Astrocyte of the spinal cord (primary cell): ENCODE data around the gene CD180.

Source experiments
- DNase-seq: peaks from one replicate; pipeline ENCODE4 v3.0.0; 2011; ENCODE audit warnings: low read depth, low spot score
- H3K4me3 ChIP-seq: 2 replicates; pipeline ENCODE4 v1.5.1; 2011; ENCODE audit warnings: low read depth, mild to moderate bottlenecking, low read length, moderate library complexity
- in situ Hi-C: cut with HindIII; loops from 2 replicates; pipeline ENCODE4 v1.10.0; 2017; ENCODE audit warnings: low sequenced_read_pairs
- TF ChIP-seq, protein P1 (sequence below): IDR thresholded peaks from 2 replicates; pipeline ENCODE4 v1.5.1; 2012; ENCODE audit warnings: low read depth, mild to moderate bottlenecking, low read length, inconsistent platforms

CD180 gene

DNA sequence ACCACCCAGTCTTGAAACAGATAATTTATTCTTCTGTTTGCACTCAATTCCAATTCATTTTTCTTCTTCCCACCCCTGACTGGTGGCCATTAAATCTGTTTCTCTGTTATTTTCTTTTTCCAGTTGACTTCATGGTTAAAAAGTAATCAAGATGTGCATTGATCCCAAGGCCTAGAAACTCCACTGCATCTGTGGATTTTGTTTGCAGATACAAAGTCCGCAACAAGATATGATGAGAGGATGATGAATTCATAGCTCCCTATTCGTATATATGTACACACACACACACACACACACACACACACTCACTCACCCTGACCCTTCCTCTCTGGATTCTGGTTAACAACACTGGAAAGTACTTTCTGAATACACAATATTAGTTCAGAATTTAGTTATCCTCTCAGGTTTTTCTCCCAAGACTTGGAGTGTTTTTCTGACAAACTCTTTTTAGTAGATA, 52.4 kb downstream of the CD180 start:
- H3K4me3 ChIP-seq: no peak overlapping the region
- no peak for DNase-seq
- TF ChIP-seq, protein P1, sequence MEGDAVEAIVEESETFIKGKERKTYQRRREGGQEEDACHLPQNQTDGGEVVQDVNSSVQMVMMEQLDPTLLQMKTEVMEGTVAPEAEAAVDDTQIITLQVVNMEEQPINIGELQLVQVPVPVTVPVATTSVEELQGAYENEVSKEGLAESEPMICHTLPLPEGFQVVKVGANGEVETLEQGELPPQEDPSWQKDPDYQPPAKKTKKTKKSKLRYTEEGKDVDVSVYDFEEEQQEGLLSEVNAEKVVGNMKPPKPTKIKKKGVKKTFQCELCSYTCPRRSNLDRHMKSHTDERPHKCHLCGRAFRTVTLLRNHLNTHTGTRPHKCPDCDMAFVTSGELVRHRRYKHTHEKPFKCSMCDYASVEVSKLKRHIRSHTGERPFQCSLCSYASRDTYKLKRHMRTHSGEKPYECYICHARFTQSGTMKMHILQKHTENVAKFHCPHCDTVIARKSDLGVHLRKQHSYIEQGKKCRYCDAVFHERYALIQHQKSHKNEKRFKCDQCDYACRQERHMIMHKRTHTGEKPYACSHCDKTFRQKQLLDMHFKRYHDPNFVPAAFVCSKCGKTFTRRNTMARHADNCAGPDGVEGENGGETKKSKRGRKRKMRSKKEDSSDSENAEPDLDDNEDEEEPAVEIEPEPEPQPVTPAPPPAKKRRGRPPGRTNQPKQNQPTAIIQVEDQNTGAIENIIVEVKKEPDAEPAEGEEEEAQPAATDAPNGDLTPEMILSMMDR: no peak
- in situ Hi-C loops: no loop called here

DNA sequence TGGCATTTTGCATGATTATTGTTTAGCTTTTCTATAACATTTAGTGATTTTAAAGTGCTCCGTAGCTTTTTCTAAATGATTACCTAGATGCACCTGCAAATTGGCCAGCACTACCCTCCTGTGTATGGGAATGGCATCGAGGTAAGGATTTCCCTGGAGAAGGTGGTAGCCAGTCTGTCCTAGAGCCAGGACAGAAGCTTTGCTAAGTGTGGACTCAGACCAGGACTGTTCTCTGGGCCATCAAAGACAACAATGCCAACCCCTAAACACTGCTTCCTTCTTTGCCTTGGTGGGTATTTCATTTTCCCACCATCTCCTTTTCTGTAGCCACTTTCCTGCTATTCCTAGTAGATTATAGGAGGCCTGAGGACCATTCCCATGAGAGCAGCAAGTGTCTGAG, 53.0 kb downstream of the CD180 start:
- H3K4me3 ChIP-seq: no peak overlapping the region
- TF ChIP-seq, protein P1: no peak
- in situ Hi-C loops: no loop called here
- no peak for DNase-seq

DNA sequence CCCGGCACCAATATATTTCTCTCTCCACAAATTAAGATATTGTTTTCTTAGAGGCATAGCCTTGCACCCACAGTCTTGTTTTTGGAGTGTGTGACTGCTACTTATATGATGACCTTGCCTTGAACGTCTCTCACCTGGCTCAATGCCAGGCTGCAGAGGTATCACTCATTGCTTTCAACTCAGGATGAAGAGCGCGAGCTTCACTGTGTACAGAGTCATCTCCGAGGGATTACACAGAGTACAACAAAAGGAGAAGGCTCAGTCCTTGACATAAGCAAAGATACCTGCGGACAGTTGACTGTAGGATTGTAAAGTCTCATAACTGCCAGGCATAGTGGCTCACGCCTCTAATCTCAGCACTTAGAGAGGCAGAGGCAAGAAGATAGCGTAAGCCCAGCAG, 53.8 kb downstream of the CD180 start:
- in situ Hi-C loops: no loop called here
- TF ChIP-seq, protein P1: no peak
- DNase-seq: no peak
- H3K4me3 ChIP-seq: no peak overlapping the region

DNA sequence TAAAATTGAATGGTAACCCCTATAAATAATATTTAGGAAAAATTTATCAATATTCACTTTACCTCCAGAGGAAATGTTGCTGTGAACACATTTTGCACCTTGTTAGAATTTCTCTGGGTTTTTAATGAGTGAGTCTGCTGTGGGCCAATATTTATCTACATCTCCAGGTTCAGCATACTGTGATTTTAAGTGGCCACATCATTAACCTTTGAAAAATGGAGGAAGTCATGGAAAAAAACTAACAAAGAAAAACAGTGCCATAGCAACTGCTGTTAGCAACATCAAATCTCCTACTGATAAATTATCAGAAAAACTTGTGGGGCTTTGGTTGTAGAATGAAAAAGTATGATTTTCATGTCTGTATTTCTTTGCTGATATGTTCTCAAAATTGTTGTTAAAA, 55.0 kb downstream of the CD180 start:
- TF ChIP-seq, protein P1: no peak
- in situ Hi-C loops: no loop called here
- no peak overlapping the region for H3K4me3 ChIP-seq
- DNase-seq: no peak

DNA sequence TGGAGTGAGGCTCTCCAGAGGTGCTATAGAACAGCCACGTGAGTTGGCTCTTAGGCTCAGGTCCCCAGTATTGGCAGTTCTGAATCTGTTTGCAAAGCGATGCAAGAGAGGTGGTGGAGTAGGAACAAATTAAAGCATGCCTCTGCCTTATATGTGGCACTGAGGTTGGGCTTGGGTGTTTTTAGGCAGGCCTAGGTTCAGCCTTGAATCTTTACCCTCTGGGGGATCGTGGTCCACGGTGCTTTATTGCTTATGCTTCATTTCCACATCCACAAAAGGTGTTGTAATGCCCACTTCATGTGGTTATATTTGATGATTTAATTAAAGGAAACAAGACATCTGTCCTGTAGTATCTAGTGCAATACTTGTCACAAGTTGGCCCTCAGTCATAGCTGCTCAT, 56.2 kb downstream of the CD180 start:
- in situ Hi-C loops: no loop called here
- TF ChIP-seq, protein P1: no peak
- no peak overlapping the region for H3K4me3 ChIP-seq
- no peak for DNase-seq

DNA sequence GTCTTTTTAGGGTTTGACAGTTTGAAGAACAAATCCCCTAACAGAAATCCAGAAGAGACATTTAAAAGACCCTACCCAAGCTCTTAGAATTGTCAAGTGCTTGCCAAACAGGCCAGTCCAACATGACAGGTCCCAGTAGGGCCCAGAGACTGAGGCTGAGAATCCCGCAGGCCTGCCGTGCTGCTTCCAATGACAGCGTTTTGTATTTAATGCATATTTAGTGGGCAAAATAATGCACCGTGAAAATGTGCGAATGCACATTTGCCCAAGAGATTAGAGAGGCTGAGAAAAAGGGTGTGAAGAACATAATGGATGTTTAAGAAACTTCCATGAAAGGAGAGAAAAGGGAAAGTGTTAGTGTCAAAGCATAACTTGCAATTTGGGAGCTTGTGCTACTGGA, 57.6 kb downstream of the CD180 start:
- TF ChIP-seq, protein P1: no peak
- no peak overlapping the region for H3K4me3 ChIP-seq
- no peak for DNase-seq
- in situ Hi-C loops: no loop called here
